Testis (tissue), 2 donors: ENCODE results near the gene C15orf61.

Experiments
- CTCF ChIP-seq, 3 experiments: fragments of 450-650 bp in 2 of 3; fragments of 200-600 bp in 1 of 3; sonication (generic) in 1 of 3; IDR thresholded peaks; one replicate each; pipeline ENCODE4 v1.5.1; 2016 to 2019; ENCODE audit warnings: antibody characterized with exemption in 3 of 3, mild to moderate bottlenecking in 2 of 3, moderate library complexity in 1 of 3
- POLR2A ChIP-seq: fragments of 450-650 bp; IDR thresholded peaks from one replicate; pipeline ENCODE4 v1.6.1; 2017; ENCODE audit warnings: antibody characterized with exemption, mild to moderate bottlenecking, moderate library complexity

DNA sequence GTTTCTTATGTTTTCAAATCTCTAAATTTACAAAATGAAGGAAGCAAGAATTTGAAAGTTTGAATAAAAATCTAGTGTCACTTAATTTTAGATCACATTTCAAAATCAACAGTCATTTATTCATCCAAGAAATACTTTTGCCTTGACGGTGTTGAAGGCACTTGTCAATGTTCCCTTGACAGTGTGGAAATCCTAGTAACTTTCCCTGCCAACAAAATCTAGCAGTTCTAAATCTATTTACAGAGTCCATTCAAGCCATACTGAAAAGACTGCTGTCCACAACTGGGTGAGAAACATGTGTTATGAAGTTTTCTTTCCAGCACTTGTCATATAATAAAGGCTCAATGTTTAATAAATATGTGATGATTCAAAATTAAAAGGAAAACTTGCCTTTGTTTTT, 12.9 kb downstream of the C15orf61 start:
- TF ChIP-seq POLR2A (no peak), CTCF (IDR thresholded peaks at IDR 0.05) (no peak)
